GM10847 (cell line): Measurements from ENCODE around the gene USP13.

Experiments used
- POLR2A ChIP-seq: IDR thresholded peaks from 2 replicates; pipeline ENCODE4 v1.6.1; 2011; ENCODE audit not compliant: insufficient read length; ENCODE audit errors: extremely low read depth

USP13 gene

GRCh38 chr3:179715582-179715981 is 62.7 kb downstream of the USP13 start:
- TF ChIP-seq POLR2A = no peak

DNA sequence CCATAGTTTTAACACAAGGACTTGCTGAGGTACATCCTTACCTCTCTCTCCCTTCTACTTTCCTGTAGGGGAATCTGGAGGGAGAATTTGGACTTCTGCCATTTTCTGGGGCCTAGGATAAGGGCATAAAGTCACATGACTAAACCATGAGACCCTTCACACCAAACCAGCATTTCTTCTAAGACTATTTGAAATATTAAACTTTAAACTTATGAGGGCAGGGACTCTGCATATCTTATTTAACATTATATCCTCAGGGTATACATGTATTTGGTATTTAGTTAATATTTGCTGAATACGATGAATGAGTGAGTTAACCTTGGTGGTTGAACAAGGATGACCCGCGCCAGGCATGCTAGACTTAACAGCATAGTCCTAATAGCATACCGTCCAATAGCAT is 63.4 kb downstream of the USP13 start:
- no peak for TF ChIP-seq POLR2A

GRCh38 chr3:179716811-179717210 is 64.0 kb downstream of the USP13 start:
- no peak for TF ChIP-seq POLR2A

GRCh38 chr3:179717219-179717618 is 64.4 kb downstream of the USP13 start:
- TF ChIP-seq POLR2A = no peak

GRCh38 chr3:179719048-179719734 is 66.4 kb downstream of the USP13 start:
- TF ChIP-seq POLR2A = no peak

DNA sequence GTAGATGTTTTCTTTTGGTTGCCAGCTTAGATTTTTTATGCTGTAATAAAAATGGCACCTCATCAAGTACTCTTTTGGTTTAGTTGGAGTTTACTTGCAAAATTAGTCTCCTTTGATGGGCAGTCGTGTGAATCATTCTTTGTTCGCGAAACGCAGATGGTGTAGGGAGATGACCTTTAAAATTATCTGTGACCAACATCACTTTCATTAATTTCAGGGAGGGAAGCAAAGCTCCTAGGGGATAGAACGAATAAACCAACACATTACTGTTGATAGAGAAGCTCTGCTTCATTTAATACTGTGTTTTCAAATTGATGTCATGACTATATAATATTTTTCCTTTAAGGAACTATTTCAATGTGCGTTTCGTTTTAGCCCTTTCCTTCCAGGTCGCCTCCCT is 67.4 kb downstream of the USP13 start:
- no peak for TF ChIP-seq POLR2A

GRCh38 chr3:179723617-179724016 is 70.8 kb downstream of the USP13 start:
- no peak for TF ChIP-seq POLR2A

DNA sequence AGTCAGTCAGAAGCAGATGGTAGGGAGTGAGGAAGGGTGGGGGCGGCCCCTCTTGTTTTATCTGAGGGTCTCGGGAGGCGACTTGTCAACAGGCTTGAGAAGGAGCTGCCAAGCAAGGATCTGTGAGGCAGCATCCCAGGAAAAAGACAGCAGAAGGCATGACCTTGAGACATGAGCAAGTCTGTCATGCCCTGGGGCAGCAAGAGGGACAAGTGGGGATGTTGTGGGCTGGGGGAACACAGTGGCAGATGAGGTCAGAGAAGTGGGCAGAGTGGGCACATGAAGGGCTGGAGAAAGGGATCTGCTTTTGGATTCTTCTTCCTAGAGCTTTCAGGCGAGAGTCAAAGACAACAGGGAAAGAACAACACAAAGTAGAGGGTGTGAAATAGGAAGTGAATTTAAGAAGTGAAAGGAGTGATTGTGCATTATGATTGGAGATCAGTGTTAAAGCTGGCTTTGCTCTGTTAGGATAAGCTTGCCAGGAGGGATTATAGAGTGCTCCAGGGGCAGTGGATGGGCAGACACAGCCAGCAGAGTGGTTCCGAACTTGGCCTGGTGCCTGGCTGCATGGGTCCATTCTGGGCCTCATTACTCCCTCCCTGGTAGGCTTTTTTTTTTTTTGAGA is 73.3 kb downstream of the USP13 start:
- no peak for TF ChIP-seq POLR2A

DNA sequence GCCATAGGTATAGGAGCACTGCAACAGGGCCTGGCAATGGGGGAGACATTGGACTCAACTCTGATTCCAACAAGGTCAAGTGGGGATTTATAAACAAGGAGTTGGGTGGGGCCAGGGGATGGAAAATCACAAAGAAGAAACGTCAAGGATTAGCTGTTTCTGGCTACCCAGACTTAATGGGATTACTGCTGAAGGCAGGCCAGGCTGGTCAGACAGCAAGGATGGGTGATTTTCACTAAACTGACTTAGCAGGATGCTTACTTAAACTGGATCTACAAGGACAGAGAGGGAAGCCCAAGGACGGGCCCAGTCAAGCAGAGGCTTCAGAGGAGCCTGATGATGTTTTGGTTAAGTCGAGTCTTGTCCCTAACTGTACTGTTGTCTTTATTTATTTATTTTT is 76.2 kb downstream of the USP13 start:
- TF ChIP-seq POLR2A = no peak

DNA sequence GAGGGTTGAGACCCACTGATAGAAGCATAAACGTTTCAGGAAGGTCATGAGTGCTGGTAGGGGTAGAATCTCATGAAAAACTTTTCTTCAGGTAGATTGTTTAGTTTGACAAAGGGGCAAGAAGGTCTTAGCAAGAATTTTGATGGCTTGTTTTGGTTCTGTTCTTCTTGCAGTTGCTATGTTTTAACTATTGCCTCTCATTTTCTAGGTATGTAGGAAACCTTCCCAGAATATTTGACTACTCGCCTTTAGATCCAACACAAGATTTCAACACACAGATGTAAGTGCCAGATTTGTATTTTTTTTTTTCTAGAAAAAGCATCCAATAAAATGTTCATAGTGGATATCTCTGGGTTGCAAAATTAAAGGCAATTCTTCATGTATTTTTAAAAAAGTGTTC is 77.1 kb downstream of the USP13 start:
- TF ChIP-seq POLR2A = no peak

DNA sequence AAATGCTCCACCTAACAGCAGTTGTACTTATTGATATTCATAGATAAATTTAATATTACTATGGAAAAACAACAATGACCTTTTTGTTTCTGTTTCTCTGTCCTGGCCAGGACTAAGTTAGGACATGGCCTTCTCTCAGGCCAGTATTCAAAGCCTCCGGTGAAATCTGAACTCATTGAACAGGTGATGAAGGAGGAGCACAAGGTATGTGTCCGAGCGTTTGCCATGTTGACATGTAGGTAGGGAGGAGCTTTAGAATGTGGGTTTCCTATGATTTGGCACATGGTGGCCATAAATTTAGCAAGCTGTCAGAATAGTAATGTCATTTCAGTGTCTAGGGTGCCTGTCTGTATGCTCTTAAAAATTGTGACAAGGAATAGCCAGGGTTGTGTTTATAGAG is 77.7 kb downstream of the USP13 start:
- TF ChIP-seq POLR2A = no peak

DNA sequence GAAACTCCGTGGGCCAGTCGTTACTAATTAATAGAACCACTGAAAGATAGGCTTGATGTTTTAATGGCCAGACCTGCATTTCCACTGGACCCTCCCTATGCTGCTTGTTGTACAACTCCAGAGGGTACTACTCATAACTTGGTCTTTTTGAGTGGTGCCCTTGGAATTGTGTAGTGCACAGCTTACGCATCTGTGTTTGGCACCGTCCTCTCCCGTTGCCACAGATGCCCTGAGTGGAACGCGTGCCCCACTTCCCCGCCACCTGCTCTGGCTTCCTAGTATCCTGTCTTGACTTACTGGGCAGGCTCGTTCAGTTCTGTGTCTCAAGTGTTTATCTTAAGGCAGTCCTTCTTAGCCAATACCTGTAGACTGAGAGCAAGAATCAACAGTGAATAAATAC is 78.7 kb downstream of the USP13 start:
- no peak for TF ChIP-seq POLR2A

- no peak for TF ChIP-seq POLR2A
These were observed 80.0 kb downstream of the USP13 start for GRCh38 chr3:179732661-179733348.

DNA sequence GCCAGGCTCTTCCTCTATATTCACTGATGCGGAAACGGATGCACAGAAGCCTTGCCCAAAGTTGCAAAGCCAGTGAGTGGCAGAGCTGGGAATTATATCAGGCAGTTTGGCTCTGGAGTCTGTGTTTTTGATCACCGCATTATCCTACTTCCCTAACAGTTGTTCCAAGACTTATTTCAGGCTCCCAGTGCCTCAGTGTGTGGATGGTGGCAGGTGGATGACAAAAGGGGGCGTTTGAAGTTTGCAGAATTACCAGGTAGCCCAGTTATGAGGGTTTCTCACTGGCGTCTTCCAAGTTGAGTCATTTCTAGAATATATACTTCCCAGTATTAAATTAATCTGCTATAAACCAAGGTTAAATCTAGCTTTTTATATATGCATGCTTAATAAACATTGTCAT is 81.0 kb downstream of the USP13 start:
- no peak for TF ChIP-seq POLR2A

- TF ChIP-seq POLR2A = no peak
These were observed 81.8 kb downstream of the USP13 start for GRCh38 chr3:179734497-179735281.

DNA sequence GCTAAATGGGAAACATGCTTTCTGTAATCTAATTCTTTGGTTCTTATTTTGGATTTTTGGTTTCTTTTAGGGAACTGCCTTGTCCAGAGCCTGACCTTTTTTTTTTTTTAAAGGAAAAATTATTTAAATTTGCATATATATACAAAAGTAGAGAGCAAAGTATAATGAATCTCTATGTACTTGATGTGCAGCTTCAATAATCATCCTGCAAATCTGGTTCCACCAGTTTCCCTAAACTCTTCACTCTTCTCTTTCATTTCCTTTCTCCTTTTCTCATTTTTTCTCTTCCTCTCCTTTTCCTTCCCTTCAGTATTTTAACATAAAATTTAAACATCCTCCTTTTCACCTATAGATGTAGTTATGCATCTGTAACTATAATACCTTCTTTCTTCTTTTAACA is 82.5 kb downstream of the USP13 start:
- no peak for TF ChIP-seq POLR2A
